HG03045 (cell line): ENCODE data around the gene MED8.

ENCODE experiments used
- ATAC-seq: cut with Tn5 transposase; IDR thresholded peaks from one replicate; pipeline ENCODE4 v1.9.1; 2021; ENCODE audit warnings: mild to moderate bottlenecking, moderate library complexity; ENCODE audit not compliant: unreplicated experiment

Gene MED8

GRCh38 chr1:43363283-43363934 is 26.2 kb downstream of the MED8 start:
- no peak for ATAC-seq

GRCh38 chr1:43360616-43361015 is 29.0 kb downstream of the MED8 start:
- ATAC-seq = no peak

GRCh38 chr1:43359696-43360095 is 29.9 kb downstream of the MED8 start:
- no peak for ATAC-seq

GRCh38 chr1:43358746-43359693 is 30.6 kb downstream of the MED8 start, which contains the start of gene CDC20:
Gene CDC20 (plus strand): TSS chr1:43358981. CDS start chr1:43359216, 235 bp downstream.
- peak; percentile 93 for ATAC-seq

- ATAC-seq = peak; percentile 4
Measured at GRCh38 chr1:43358121-43358745, 31.4 kb downstream of the MED8 start.

- no peak for ATAC-seq
Measured at GRCh38 chr1:43357251-43357650, 32.3 kb downstream of the MED8 start.

GRCh38 chr1:43354936-43355335 is 34.7 kb downstream of the MED8 start:
- ATAC-seq = no peak

- ATAC-seq = no peak
Measured at GRCh38 chr1:43354471-43354870, 35.1 kb downstream of the MED8 start.

GRCh38 chr1:43352881-43353280 is 36.7 kb downstream of the MED8 start:
- no peak for ATAC-seq

- ATAC-seq = no peak
Measured at GRCh38 chr1:43352351-43352705, 37.3 kb downstream of the MED8 start.

GRCh38 chr1:43351421-43352350 is 37.9 kb downstream of the MED8 start:
- no peak for ATAC-seq

GRCh38 chr1:43350976-43351375 is 38.6 kb downstream of the MED8 start:
- ATAC-seq = no peak

- no peak for ATAC-seq
Measured at GRCh38 chr1:43349594-43350306, 39.9 kb downstream of the MED8 start.

- ATAC-seq = peak; percentile 71
Measured at GRCh38 chr1:43348809-43349593, 40.6 kb downstream of the MED8 start.

- ATAC-seq = no peak
Measured at GRCh38 chr1:43348343-43348808, 41.2 kb downstream of the MED8 start.

GRCh38 chr1:43346636-43347035 is 43.0 kb downstream of the MED8 start:
- ATAC-seq = no peak

- no peak for ATAC-seq
Measured at GRCh38 chr1:43345120-43345519, 44.5 kb downstream of the MED8 start.

GRCh38 chr1:43344267-43344850 is 45.2 kb downstream of the MED8 start:
- no peak for ATAC-seq

GRCh38 chr1:43340559-43340958 is 49.0 kb downstream of the MED8 start:
- no peak for ATAC-seq
